ENCODE measurements around the gene HYAL3.
"Not testable (repeated sequence)": the region's sequence is repeated elsewhere in the genome, so short reads cannot be mapped to it uniquely, and the experiment has no call there.

Gene HYAL3

DNA sequence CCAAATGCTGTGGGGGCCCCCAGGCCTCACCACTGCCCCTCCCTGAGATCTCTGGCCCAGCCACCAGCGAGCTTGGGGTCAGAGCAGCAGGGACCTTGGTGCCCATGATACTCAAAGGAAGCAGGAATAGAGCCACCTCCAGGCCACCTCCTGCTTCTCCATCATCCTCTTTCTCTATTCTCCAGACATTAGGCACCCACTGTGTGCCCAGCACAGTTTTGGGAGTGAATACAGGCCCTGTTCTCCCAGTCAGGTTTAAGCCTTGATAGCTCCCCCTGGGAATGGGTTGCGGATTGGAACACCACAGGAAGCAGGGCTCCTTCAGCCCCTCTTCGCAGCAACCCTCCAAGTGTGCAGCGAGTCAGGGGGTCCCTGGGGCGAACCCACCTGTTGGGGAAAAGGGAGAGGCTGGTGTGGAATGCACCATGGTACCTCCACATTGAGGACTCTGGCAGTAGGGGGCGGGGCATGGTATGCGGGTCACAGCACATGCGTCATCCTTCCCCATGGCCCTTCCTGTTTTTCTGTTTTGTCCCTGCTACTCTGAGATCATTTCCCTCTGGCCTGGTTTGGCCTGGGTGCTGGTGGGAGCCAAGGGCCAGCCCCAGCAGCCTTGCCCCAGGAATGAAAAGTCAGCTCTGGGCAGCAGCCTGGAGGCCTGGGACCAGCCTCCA lies 44.5 kb downstream of the HYAL3 start:
- no peak for DNase-seq

DNA sequence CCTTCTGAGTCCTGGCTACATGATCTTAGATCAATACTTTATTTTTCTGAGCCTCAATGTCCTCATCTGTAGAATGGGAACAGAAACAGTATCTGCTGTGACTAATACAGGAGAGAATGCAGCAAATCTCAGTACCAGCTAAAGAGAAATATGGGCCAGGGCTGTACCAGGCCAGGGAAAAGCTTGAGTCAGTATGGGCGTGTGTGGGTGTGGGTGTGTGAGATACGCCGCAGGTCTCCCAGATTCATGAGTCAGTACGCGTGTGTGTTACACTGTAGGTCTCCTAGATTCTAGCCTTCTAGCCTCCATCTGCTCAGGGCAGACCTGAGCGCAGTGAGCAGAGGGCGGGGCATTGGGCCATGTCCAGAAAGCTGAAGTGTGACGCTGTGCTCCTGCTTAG lies 48.0 kb downstream of the HYAL3 start:
- DNase-seq: no peak

DNA sequence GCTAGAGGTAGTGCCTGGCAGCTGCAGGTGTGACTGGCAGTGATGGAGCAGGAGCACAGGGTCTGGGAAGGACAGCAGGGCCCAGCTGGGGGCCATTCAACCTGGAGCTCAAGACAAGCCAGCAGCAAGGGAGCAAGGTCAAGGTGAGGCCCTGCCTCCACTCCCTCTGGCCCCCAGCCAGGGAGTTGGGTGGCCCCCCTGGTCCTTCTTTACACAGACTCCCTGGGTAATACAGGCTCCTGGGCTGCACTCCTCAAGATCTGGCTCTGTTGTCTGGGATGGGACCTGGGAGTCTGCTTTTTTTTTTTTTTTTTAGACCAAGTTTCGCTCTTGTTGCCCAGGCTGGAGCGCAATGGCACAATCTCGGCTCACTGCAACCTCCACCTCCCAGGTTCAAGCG lies 48.7 kb downstream of the HYAL3 start:
- DNase-seq: no peak

DNA sequence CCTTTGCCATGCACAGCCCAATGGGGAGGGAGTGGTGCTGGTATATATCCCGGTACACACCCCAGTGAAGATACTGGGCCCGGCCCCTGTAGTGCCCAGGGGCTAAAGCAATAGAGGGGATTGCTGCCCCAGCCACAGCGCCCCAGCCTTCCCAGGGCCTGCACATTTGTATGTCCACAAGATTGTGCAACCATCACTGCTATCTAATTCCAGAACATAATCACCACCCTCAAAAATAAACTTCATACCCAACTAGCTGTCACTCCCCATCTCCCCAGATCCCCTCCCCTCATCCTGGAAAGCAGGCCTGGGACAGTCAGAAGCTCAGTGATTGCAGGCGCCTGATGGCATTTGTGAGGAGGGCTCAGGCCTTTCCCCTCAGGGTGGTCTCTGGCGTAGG lies 49.7 kb downstream of the HYAL3 start:
- no peak for DNase-seq

DNA sequence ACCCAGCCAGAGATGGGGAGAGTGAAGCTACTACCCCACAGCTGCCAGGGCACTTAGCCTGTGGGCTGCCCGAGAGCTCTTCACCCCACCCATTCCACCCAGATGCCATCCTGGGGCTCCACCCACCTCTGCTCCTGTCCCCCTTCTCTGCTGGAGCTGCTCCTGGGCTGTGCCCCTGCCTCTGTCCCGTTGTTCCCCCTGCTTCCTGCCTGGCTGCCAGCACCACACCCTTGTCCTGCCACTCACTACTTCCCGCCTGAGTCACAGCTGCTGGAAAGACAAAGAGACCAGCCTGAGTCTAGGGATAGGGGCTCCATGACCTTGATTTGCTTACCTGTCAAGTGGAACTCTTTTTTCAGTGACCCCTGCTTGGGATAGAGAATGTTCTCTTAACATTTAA lies 50.8 kb downstream of the HYAL3 start:
- no peak for DNase-seq

DNA sequence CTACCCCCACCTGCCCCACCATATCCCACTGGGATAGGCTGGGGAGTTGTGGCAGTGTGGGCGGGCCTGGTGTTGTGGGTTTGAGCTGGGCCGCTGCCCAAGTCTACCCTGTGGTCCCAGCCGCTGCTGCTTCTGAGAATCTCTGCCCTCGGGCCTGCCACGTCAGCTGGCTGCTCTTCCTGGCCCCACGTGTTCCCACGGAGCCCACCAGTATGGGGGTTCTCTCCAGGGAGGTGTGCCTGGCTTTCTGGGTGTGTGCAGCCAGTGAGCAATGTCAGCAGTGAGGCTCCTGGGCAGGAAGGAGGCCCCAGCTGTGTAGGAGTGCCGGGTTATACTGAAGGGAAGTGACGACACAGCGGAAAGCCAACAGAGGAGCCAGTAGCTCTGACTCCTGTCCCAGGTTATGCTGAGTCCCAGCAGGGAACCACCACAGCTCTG lies 52.7 kb downstream of the HYAL3 start:
- DNase-seq: peak in 1 of 2 experiments; percentile 15

DNA sequence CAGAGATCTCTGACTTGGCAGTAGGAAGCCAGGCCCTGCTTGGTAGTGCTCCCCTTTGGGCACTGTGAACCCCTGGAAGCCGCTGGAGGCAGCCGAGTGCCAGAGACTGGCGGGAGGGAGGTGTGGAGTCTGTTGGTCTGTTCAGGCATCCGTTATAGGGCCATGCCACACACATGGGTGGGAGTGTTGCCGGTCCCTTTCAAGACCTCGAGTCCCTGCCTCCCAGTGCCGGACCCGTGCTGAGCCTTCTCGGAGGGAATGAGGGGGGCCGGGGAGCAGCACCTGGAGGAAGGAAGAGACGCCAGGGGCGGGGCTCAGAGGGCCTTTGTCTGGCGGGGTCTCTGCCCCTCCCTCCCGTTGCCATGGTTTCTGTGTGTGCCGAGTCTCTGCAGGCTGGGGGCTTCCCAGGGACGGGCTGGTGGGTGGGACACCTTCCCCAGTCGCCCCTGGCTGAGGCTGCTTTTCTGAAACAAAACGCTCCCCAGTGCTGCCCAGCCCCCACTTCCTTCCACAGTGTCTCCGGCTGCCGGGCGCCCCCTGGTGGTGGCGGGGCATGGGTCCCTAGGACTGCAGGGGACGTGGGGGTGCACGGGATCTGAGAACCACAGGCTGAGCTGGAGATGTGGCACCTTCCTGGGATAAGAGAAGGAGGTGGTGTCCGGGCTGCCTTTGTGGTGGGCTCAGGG lies 53.2 kb downstream of the HYAL3 start:
- DNase-seq: peak; percentile 76

DNA sequence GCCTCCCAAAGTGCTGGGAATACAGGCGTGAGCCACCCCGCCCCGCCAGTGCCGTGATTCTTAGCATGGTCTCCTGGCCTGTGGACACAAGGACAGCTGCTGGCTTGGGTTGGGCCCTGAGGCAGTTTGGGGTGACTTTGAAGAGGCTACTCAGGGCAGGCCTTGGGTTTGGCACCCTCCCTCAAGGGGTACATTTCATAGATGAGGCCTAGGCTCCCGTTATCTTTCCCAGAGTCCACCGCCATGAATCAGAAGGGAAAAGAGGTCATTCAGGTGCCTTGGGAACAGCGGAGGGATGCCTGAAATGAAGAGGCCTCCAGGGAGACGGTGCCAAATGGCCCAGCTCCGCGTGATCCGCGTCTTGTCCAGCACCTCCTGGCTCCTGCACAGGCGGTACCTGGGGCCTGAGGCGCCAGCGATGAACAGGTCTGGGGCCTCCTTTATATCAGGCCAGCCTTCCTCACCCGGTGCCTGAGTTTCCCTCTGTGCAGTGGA lies 53.9 kb downstream of the HYAL3 start:
- DNase-seq: no peak

DNA sequence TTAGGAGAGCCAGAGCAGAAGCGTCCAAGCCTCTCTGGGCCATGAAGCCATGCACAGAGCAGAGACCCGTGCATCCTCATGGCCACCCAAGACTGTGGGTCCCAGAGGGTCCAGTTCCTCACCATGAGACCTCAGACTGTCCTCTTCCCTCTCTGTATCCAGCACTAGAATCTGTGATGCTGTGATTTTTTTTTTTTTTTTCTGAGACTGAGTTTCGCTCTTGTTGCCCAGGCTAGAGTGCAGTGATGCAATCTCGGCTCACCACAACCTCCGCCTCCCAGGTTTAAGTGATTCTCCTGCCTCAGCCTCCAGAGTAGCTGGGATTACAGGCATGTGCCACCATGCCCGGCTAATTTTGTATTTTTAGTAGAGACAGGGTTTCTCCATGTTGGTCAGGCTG lies 54.4 kb downstream of the HYAL3 start:
- not testable (repeated sequence) for DNase-seq

DNA sequence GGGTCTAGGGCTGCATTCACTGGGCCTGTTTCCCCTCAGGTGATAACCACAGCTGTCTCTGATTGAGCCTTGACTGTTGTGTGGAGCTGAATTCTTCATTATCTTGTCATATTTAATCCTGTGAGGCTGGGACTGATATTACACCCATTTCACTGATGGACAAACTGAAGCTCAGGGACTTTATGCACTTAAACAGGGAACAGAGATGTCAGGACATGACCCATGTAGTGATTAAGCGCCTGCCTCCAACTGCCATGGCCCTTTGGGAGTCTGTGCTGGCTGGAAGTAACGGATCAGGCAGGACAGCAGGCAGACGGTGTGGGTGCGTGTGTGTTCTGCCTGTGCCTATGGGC lies 55.7 kb downstream of the HYAL3 start:
- no peak for DNase-seq

DNA sequence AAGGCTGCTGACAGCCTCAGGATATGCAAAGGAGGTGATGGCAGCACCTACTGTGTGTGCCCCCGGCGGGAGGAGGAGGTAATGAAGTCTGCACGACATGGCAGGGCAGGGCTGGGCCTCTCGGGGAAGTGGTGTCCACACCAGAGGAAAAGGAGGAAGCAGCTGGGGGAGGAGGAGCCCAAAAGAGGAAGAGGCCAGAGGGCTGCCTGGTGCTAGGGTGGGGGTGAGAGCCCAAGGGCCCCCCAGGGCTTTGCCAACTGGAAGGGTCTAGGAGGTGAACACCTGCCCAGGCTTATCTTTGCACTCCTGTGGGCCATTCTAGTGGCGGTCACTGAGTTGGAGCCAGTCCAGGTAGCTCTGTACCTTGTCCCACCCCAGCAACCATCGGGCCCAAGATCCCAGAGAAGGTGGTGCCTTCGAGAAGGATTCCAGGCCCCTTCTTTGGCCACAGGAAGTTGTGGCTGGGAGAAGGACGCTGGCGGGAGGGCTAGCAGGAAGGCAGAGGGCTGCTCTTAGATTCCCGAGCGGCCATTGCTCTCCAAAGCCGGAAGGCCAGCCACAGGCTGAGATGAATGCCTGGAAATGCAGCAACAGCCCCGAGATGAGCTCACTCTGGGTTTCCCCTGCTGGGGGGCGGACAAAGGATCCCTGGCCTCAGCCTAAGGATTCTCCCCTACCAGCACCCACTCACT lies 56.2 kb downstream of the HYAL3 start:
- DNase-seq: no peak

All from NCI-H2081 (cell line).